GM11168 (cell line): ENCODE data around the gene CDKAL1.
"Not testable (repeated sequence)": the region's sequence is repeated elsewhere in the genome, so short reads cannot be mapped to it uniquely, and the experiment has no call there.

ENCODE experiments used
- in situ Hi-C: fragments of 300-500 bp; cut with MboI; formaldehyde crosslinking; loops from one replicate; pipeline ENCODE4 v1.12.0; 2022; ENCODE audit warnings: low sequenced_read_pairs; ENCODE audit not compliant: unreplicated experiment

Gene CDKAL1

DNA sequence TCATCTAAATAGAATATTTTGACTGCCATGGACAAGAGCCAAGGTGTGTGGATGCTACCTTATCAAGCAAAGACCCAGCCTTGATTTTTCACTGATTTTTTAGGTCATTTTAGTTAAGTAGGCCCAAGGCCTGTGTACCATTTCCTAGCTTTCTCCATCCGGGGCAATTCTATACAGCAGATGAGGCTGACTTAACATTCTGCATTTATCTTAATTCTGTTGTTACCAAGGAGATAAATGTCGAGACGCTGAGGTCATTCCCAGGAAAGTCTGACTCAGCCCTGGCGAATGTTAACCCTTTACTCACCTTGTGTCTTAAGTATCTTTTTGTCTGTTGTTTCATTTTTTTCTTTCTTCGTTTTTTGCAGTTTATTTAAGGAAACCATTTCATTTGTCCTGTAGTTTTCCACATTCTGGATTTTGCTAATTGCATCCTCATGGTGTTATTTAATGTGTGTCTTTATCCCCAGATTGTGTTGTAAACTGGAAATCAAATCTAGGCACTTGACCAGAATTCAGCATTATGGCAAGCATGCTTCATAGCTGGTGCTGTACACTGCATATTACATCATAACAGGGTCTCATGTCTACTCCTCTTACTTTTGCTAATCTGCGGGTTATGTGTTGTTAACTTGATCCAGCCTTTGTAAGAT is 277.0 kb downstream of the CDKAL1 start:
- in situ Hi-C loops, result no loop called here

DNA sequence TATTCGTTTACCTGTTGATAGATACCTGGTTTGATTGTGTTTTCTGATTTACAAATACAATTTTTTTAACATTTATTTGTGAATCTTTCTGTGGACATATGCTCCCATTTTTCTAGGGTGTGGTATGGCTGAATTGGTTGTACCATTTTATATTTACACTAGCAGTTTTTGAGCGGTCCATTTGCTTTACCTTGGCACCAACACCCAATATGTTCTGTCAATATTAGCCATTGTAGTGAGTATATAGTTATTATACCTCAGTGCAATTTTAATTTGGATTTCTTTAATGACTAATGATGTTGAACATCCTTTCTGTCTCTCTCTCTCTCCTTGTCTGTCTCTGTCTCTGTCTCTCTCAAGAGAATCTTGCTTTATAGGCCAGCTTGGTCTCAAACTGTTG is 278.5 kb downstream of the CDKAL1 start:
- in situ Hi-C loops, result no loop called here

GRCh38 chr6:20814494-20814893 is 280.2 kb downstream of the CDKAL1 start:
- in situ Hi-C loops, result no loop called here

- in situ Hi-C loops, result no loop called here
These were observed 281.9 kb downstream of the CDKAL1 start for GRCh38 chr6:20816126-20816525.

GRCh38 chr6:20817806-20818320 is 283.6 kb downstream of the CDKAL1 start:
- in situ Hi-C loops, result no loop called here

GRCh38 chr6:20819774-20820400 is 285.6 kb downstream of the CDKAL1 start:
- in situ Hi-C loops, result no loop called here

DNA sequence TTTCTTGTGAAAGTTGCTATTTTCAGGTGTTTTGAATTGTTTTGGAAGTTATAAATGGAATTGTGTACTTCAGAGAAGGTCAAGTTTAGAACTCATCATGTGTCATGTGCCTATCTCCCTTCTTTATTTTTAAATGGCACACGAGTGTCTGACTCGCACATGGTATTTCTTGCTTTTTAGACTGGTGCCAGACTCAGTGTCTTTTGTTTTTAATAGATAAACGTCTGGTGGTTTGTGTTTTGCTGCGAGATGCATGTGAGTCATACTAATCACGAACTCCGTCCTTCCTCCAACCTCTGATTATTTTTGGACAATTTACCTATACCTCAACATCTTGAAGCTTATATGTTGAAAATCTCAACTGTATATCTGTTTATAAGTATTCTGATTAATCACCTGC is 292.1 kb downstream of the CDKAL1 start:
- in situ Hi-C loops, result no loop called here

DNA sequence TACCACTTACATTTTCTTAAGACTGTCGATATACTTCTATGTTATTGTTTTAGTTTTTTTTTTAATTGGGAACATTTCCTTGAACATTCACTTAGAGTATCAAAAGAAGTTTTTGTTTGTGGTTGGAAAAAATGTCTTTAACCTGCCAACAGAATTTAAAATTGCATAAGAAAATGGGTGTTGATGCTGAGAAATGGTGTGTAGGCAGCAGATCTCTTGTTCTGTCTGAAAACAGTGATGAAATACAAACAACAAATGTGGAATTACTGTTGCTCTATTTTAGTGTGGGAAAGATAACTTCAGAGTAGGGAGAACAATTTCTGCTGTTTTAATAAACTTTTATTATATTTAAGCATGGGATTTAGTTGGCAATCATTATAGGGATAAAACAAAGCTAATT is 293.5 kb downstream of the CDKAL1 start:
- in situ Hi-C loops, result no loop called here

DNA sequence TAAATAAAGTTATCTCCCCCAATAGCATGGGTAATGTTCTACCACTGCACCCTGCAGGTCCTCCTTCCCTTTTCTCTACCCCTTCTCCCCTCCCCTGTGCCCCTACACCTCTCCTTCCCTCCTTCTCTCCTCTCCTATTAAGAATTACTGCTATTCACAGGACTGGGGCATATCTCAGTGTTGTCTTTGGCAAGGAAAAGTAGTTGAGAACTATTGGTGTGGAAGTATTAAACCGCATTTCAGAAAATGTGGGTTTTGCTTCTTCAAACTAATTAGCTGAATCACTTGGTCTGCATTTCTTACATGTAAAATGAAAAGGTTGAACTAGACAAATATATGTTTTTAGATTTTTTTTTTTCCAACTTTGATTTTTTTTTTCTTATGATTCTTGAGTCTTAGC is 296.3 kb downstream of the CDKAL1 start:
- in situ Hi-C loops, result no loop called here

DNA sequence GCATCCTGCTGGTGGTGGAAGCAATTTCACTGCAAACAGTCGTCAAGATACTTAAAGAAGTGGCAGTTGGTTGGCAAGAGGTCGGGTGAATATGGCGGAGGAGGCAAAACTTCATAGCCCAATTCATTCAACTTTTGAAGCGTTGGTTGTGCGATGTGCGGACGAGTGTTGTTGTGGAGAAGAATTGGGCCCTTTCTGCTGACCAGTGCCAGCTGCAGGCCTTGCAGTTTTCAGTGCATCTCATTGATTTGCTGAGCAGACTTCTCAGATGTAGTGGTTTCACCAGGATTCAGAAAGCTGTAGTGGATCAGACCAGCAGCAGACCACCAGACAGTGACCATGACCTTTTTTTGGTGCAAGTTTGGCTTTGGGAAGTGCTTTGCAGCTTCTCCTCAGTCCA is 297.0 kb downstream of the CDKAL1 start:
- in situ Hi-C loops, result not testable (repeated sequence)

GRCh38 chr6:20833881-20834515 is 299.7 kb downstream of the CDKAL1 start:
- in situ Hi-C loops, result no loop called here

DNA sequence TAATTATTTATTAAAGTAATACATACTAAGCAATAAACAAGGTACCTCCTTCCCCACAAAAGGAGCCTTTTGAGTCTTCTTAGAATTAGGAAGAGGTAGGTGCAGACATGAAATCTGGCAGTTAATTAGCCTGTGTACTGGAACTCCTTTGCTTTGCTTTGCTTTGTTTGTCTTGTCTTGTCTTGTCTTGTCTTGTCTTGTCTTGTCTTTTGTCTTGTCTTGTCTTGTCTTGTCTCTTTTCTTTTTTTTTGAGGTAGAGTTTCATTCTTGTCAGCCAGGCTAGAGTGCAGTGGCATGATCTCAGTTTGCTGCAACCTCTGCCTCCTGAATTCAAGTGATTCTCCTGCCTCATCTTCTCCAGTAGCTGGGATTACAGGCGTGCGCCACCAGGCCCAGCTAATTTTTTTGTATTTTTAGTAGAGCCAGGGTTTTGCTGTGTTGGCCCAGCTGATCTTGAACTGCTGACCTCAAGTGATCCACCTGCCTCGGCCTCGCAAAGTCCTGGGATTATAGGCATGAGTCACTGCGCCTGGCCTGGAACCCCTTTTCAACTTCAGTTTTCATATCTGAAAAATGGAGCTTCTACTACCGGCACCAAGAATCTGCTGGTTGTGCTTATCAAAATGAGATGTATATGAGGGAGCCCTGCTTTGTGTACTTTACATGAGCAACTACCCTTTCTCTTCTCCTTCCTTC is 301.2 kb downstream of the CDKAL1 start:
- in situ Hi-C loops, result no loop called here

GRCh38 chr6:20837189-20837588 is 302.9 kb downstream of the CDKAL1 start:
- in situ Hi-C loops, result no loop called here

DNA sequence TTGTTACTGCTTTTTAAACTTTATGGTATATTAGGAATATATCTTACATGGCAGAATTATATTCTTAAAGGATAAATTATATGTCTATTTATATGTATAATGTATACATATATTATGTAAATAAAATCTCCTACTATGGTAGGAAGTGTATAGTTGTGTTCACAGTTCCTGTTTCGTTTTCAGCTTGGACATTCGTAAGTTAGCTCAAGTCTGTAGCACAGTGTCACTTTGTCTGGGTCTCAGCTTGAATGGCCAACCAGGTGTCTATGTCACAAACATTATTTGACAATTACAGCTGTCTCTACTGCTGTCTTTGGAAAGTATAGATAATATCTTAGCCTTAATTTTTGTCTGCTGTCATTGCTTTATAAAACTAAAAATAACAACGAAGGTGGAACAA is 303.9 kb downstream of the CDKAL1 start:
- in situ Hi-C loops, result no loop called here

GRCh38 chr6:20839630-20840029 is 305.4 kb downstream of the CDKAL1 start:
- in situ Hi-C loops, result no loop called here

DNA sequence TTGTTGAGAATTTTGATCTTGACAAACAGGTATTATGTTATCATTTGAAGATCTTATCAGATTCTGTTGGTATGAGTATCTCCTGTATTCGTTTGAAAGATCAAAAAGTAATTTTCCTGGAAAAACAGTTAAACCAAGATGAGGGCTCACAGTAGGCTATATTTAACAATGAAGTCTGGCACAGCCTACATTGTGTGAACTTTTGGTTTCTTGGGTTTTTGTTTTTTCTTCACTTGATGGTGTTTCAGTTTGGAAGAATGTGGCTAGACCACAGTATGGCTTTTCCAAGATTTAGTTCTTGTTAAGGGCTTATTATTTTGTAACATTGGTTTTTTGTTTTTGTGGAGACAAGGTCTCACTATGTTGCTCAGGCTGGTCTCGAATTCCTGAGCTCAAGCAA is 306.4 kb downstream of the CDKAL1 start:
- in situ Hi-C loops, result no loop called here

GRCh38 chr6:20841806-20842205 is 307.5 kb downstream of the CDKAL1 start:
- in situ Hi-C loops, result no loop called here

DNA sequence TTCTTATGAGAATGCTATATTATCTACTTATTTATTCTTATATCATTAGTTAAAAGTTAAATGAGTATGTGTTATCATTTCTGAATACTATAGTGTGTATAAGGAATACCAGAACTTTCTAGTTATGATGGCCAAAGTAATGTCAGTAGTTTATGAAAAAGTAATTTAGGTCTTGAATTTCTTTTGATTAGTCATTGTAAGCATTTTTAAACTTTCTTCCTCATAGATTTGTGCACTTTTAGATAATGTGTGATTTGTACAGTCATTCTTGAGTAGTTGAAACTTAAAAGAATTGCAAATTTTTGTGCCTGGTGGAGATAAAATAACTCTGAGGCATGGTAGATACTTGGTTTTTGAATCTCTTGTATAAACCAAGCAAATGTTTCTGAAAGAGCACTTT is 311.3 kb downstream of the CDKAL1 start:
- in situ Hi-C loops, result no loop called here

- in situ Hi-C loops, result no loop called here
These were observed 312.4 kb downstream of the CDKAL1 start for GRCh38 chr6:20846602-20847028.

DNA sequence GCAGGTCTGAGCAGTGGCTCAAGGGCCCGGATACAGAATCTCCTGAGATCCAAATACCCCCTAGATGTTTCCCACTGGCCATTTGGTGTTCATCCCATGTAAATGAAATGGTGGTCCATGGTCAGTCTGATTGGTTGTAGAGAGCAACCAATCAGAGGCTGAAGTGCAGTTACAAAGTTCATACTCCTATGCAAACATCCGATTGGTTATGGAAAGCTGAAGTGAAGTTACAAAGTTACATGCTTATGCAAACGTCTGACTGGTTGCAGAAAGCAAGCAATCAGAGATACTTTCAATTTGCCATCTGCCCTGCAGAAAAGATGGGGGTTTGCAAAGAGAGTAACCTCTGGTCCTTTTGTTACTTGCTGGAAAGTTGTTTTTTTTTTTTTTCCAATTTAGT is 313.6 kb downstream of the CDKAL1 start:
- in situ Hi-C loops, result no loop called here
